Bronchus fibroblast of lung (primary cell): ENCODE measurements around the gene CKMT1A. TPM values are rescaled to one million over a fixed set of nuclear protein-coding genes. Genes with fewer than 3 reads are reported as not detected.

Experiments used
- total RNA-seq: library from RNA; depleted of rRNA; stranded (reverse); fragments of >200 nt; gene quantifications from 2 replicates; pipeline ENCODE4 v1.2.3, GENCODE V29; 2015

CKMT1A gene
- not detected in 2 replicates for total RNA-seq

DNA sequence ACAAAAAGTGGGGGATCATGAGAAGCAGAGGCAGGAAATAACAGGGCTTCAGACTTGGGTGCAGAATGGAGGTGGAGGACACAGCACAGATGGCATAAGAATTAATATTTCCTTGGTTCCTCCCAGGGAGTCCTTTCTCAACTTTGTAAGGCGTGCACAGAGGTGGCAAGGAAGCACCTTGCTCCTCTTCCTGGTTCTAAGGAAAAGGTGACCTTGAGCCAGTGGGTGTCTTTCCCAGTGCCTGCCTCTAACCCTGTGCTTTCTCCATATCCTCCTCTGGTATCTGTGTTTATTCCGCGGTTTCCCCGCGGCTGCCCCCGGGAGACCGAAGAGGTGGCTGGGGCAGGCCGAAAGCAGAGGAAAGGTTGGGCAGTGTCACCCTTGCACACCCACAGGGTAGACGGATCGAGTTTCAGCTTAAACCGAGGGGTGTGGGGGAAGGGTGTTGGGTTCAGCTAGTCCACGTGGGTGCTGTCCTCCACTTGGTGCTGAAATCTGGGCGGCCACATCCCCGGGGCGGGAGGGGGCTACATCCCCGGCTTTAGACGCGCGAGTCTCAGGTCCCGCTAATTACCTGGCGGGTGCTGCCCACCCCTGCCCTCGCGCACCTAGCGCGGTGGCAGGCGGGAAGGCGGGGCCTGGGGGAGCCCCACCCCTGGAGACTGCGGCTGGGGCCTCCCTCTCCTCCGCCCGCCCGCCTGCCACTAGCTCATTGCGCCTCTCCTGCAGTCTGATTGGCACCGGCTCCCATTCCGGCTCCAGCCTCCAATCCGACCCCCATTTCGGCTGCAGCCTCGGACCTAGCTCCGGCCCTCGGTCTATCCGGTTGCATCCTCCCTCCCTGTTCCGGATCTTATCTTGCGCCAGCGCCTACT lies at the start of gene CKMT1A:
Gene CKMT1A (plus strand): TSS at position 712 of the 875 bp plus-strand sequence. CDS start 192 bp downstream, outside the sequence.

DNA sequence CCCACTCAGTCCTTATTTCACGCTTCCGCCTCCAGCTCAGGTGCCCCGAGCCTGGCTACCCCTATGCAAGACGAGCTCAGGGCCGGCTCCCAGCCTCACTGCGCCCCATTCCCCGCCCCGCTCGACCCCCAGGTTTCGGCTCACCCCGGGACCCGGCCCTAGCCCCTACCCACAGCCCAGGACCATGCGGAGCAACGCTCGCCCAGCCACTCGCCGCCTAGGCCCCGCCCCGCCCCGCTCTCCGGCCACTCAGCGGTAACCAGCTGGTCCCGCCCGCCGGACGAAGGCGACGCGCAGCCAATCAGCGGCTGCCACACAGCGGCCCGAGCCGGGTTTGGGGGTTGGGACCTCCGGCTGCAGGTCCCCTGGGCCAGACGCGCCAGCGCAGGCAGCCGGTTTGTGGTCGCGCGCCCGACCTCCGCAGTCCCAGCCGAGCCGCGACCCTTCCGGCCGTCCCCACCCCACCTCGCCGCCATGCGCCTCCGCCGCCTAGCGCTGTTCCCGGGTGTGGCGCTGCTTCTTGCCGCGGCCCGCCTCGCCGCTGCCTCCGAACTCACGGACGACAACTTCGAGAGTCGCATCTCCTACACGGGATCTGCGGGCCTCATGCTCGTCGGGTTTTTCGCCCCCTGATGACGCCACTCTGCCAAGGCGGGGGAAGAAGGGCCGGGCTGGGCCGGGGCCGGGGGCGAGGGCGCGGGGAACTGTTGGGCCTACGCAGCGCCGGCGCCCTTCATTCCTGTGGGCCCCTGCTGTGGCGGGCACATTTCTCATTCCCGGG lies 44.8 kb upstream of the CKMT1A start, which contains the start of gene CATSPER2:
Gene CATSPER2 (minus strand): TSS at position 196 of the 781 bp plus-strand sequence. CDS start 783 bp downstream, outside the sequence.

DNA sequence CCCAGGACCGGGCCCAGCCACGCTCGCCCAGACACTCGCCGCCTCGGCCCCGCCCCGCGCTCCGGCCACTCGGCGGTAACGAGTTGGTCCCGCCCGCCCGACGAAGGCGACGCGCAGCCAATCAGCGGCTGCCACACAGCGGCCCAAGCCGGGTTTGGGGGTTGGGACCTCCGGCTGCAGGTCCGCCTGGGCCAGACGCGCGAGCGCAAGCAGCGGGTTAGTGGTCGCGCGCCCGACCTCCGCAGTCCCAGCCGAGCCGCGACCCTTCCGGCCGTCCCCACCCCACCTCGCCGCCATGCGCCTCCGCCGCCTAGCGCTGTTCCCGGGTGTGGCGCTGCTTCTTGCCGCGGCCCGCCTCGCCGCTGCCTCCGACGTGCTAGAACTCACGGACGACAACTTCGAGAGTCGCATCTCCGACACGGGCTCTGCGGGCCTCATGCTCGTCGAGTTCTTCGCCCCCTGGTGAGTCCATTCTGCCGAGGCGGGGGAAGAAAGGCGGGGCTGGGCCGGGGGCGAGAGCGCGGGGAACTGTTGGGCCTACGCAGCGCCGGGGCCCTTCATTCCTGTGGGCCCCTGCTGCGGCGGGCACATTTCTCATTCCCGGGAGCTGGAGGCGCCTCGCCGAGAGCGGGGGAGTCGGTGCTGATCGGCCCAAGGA lies 52.7 kb downstream of the CKMT1A start, which contains the start of gene PDIA3:
Gene PDIA3 (plus strand): TSS at position 194 of the 658 bp plus-strand sequence. CDS start 102 bp downstream, at position 296.

Other genes with a start within 250 kb of the CKMT1A start
- gene TP53BP1, start 200.7 kb upstream of the CKMT1A start, total RNA-seq, result 26.2 and 27.8 TPM in 2 replicates
- 16.5 and 18.7 TPM in 2 replicates for gene MAP1A, start 176.3 kb upstream of the CKMT1A start, total RNA-seq
- gene PPIP5K1, start 103.7 kb upstream of the CKMT1A start, total RNA-seq, result 4.3 and 7.4 TPM in 2 replicates
- gene CKMT1B, start 99.8 kb upstream of the CKMT1A start, total RNA-seq, result not detected in 2 replicates
- not detected in 2 replicates for gene STRC, start 75.1 kb upstream of the CKMT1A start, total RNA-seq
- 0.15 and 0.17 TPM in 2 replicates for gene CATSPER2, start 45.0 kb upstream of the CKMT1A start, total RNA-seq
- 157 and 161 TPM in 2 replicates for gene PDIA3, start 52.6 kb downstream of the CKMT1A start, total RNA-seq
- 2.2 and 3.4 TPM in 2 replicates for gene ELL3, start 83.1 kb downstream of the CKMT1A start, total RNA-seq
- 935 and 1,279 TPM in 2 replicates for gene SERF2, start 98.5 kb downstream of the CKMT1A start, total RNA-seq
- 0.15 TPM in 1 of 2 replicates, not detected in the other for gene SERINC4, start 106.4 kb downstream of the CKMT1A start, total RNA-seq
- gene HYPK, start 106.7 kb downstream of the CKMT1A start, total RNA-seq, result 24.4 and 35.7 TPM in 2 replicates
- 14.9 and 16.1 TPM in 2 replicates for gene MFAP1, start 130.8 kb downstream of the CKMT1A start, total RNA-seq
- gene WDR76, start 133.1 kb downstream of the CKMT1A start, total RNA-seq, result 26.9 and 27.9 TPM in 2 replicates